Mucosa of descending colon (tissue), 3 donors: ENCODE results near the gene FLT3. TPM values are rescaled to one million over a fixed set of nuclear protein-coding genes. Genes with fewer than 3 reads are reported as not detected.

ENCODE experiments used
- ATAC-seq: fragments of 200-7000 bp; cut with Tn5 transposase; one replicate; pipeline ENCODE4 v1.9.1; 2020; ENCODE audit warnings: mild to moderate bottlenecking, moderate library complexity
- DNase-seq, 3 donors: peaks; one replicate each; pipeline ENCODE4 v3.0.0-alpha.2; 2020
- H3K36me3 ChIP-seq: fragments of 200-600 bp; one replicate; pipeline ENCODE4 v1.8.0; 2021; ENCODE audit warnings: low read depth, mild to moderate bottlenecking
- H3K4me1 ChIP-seq: fragments of 200-600 bp; one replicate; pipeline ENCODE4 v1.8.0; 2021; ENCODE audit warnings: low read depth, mild to moderate bottlenecking
- H3K4me3 ChIP-seq: fragments of 200-600 bp; one replicate; pipeline ENCODE4 v1.8.0; 2021; ENCODE audit warnings: mild to moderate bottlenecking
- H3K9me3 ChIP-seq: fragments of 200-600 bp; one replicate; pipeline ENCODE4 v1.8.0; 2021; ENCODE audit warnings: mild to moderate bottlenecking
- intact Hi-C, 2 donors: fragments of 100-400 bp; cut with DNase I in 1 of 2; cut with micrococcal nuclease in 1 of 2; formaldehyde crosslinking; loops; one replicate each; pipeline versions ENCODE4 v1.11.0 to v1.11.1; 2022; cut with DNase I, micrococcal nuclease
- total RNA-seq, 3 donors: library from RNA; stranded (reverse); fragmentation: NEBNext Ultra II Directional in 2 of 3; extraction: Animal tissue kit (Norgen Biotek cat#: 25700) in 2 of 3; gene quantifications; one replicate each; pipeline versions ENCODE4 v1.2.1 to v1.2.4, GENCODE V29; 2021 to 2023
- TF ChIP-seq, protein P1 (sequence below): fragments of 200-600 bp; IDR thresholded peaks from one replicate; pipeline ENCODE4 v1.8.0; 2022; ENCODE audit warnings: antibody characterized with exemption, mild to moderate bottlenecking
- donor health status: DM: no; HTN: no; CAD: no; lungs with moderate emphysema.
- donor health status: DM: no; HTN: no; CAD: no.
- donor health status: DM: no; HTN: yes; CAD: no.

FLT3 gene
- total RNA-seq, 3 donors from 2014 or later: 0.09 to 0.51 (median 0.41) TPM

DNA sequence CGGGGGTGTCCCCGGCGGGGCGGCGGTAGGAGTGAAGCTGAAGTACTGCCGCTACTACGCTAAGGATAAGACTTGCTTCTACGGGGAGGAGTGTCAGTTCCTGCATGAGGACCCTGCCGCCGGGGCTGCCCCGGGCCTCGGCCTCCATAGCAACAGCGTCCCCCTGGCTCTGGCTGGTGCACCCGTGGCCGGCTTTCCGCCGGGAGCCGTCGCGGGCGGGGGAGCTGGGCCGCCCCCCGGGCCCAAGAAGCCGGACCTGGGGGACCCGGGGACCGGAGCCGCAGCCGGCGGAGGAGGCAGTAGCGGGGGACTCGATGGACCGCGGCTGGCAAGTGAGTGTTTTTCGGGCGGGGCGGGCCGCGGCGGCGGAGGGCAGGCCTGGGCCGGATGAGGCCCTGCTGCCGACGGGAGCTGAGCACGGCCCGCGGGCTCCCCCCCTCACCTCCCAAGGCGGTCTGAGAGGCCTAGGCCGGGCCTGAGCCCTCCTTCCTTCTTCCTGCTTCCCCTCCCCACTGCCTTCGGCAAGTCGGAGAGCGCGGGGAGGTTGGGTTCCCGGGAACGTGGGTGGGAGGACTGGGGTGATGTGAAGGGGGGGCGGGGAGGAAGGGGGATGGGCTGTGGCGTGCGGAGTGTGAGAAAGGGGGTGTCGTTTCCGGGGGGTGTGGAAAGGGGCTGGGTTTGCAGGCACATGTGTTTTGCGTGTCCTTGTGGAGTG is 38.5 kb upstream of the FLT3 start:
- peak; percentile 80 for ATAC-seq
- H3K9me3 ChIP-seq: no peaks in the 10 kb centered on the region
- H3K4me3 ChIP-seq: peak overlapping the region; percentile 98
- H3K36me3 ChIP-seq: no peaks in the 10 kb centered on the region
- no peaks in the 10 kb centered on the region for H3K4me1 ChIP-seq
- peak; percentile 88 to 90 (median 90) for DNase-seq
- intact Hi-C loops: no loop called here
- TF ChIP-seq, protein P1, sequence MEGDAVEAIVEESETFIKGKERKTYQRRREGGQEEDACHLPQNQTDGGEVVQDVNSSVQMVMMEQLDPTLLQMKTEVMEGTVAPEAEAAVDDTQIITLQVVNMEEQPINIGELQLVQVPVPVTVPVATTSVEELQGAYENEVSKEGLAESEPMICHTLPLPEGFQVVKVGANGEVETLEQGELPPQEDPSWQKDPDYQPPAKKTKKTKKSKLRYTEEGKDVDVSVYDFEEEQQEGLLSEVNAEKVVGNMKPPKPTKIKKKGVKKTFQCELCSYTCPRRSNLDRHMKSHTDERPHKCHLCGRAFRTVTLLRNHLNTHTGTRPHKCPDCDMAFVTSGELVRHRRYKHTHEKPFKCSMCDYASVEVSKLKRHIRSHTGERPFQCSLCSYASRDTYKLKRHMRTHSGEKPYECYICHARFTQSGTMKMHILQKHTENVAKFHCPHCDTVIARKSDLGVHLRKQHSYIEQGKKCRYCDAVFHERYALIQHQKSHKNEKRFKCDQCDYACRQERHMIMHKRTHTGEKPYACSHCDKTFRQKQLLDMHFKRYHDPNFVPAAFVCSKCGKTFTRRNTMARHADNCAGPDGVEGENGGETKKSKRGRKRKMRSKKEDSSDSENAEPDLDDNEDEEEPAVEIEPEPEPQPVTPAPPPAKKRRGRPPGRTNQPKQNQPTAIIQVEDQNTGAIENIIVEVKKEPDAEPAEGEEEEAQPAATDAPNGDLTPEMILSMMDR: no peak

GRCh38 chr13:28138012-28138755 is 37.8 kb upstream of the FLT3 start, which contains the start of gene PAN3:
Gene PAN3 (plus strand): TSS chr13:28138545. CDS start chr13:28138658, 113 bp downstream.
- Histone ChIP-seq H3K4me3 (peak within 1 kb of the TSS; percentile 98), H3K36me3 (no peaks in the 10 kb centered on the region), H3K9me3 (no peaks in the 10 kb centered on the region), H3K4me1 (no peaks in the 10 kb centered on the region)
- ATAC-seq (peak; percentile 85), DNase-seq (peak; percentile 92 to 97 (median 95))
- intact Hi-C loops: no loop called here
- TF ChIP-seq, protein P1: no peak

DNA sequence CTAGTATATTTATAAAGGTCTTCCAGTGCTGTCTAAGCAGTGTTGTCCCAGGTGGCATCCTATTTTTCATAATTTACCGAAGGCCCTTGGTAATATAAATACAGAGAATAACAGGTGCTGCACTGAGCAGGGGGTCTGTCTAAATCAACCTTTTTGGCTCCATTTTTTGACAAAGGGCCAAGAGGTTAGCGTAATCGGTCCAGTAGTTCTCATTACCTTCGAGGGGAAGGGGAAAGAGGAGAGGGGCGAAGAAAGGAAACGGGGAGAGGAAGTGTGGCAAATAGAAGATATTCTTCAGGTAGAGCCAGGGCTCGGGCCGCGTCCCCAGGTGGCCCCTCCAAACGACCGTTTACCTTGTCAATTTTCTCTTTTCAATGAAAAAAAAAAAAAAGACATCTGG is 37.2 kb upstream of the FLT3 start:
- Histone ChIP-seq H3K4me1 (no peaks in the 10 kb centered on the region), H3K9me3 (no peaks in the 10 kb centered on the region), H3K4me3 (peak overlapping the region; percentile 98), H3K36me3 (no peaks in the 10 kb centered on the region)
- intact Hi-C loops: no loop called here
- DNase-seq: no peak
- TF ChIP-seq, protein P1: no peak
- no peak for ATAC-seq

DNA sequence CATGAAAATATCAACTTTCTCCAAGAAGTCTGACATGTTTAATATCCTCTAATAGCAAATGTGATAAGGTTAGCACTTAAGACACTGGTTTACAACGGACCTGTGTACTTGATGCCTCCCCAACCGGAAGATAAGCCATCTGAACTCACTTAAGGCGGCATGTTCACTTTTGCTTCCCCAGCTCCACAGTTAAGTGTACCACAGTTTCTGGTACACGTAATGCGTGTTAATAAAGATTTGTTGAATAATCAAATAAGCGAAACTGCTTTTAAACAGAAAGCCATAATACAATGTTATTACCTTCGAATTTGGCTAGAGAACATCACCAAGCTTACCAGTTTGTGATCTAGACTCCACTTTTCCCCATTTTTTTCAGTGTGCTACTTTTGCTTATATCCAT is 36.5 kb upstream of the FLT3 start:
- Histone ChIP-seq H3K9me3 (no peaks in the 10 kb centered on the region), H3K4me3 (no peak overlapping the region), H3K4me1 (no peaks in the 10 kb centered on the region), H3K36me3 (no peaks in the 10 kb centered on the region)
- DNase-seq (no peak), ATAC-seq (no peak)
- intact Hi-C loops: no loop called here
- TF ChIP-seq, protein P1: no peak

DNA sequence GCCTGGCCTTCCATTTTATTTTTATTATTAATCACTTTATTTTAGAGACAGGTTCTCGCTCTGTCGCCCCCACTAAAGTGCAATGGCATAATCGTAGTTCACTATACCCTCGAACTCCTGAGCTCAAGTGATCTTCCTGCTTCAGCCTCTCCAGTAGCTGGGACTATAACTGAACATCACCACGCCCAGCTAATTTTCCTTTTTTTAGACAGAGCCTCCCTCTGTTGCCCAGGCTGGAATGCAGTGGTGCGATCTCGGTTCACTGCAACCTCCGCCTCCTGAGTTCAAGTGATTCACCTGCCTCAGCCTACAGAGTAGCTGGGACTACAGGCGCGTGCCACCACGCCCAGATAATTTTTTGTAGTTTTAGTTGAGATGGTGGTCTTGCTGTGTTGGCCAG is 31.3 kb upstream of the FLT3 start:
- ATAC-seq: no peak
- Histone ChIP-seq H3K4me3 (no peak overlapping the region), H3K36me3 (no peaks in the 10 kb centered on the region), H3K9me3 (no peaks in the 10 kb centered on the region), H3K4me1 (no peaks in the 10 kb centered on the region)
- intact Hi-C loops: no loop called here
- DNase-seq: no peak
- TF ChIP-seq, protein P1: no peak
